SK-N-MC (cell line): ENCODE data around the gene TMOD4.

ENCODE experiments used
- EZH2 ChIP-seq: fragments of 200-600 bp; sonication (generic); IDR thresholded peaks from one replicate; pipeline ENCODE4 v1.6.1; 2017; ENCODE audit warnings: antibody characterized with exemption
- FOXP2 ChIP-seq: optimal IDR thresholded peaks from 2 replicates; pipeline ENCODE3; 2011; ENCODE audit warnings: mild to moderate bottlenecking, moderate library complexity; ENCODE audit not compliant: insufficient read depth; ENCODE audit errors: extremely low read length, control extremely low read depth
- POLR2AphosphoS5 ChIP-seq: IDR thresholded peaks from 2 replicates; pipeline ENCODE4 v1.6.1; 2012; ENCODE audit warnings: mild to moderate bottlenecking, low read depth, low read length, borderline replicate concordance

DNA sequence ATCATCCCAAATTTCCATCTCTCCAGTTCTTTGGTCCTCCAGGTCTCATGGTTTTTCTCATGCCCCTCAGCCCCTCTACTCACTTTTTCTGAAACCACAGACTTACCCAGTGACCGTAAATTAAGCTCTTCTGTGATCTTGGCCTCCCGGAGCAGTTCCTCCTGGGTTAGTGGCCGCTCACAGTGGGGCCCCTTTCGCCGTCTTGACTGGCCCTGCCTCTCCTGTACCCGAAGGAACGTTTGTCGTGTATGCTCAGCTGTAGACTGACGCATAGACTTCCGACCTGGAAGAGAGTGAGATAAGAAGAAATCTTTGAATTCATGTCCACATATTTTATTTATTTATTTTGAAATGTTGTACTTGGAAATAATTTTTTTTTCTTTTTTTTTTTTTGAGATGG, 8.4 kb upstream of the TMOD4 start:
- TF ChIP-seq EZH2 (no peak), POLR2AphosphoS5 (no peak), FOXP2 (no peak)
